Tibial artery (tissue), 4 donors: ENCODE measurements around the gene TMEM147.

Source experiments
- DNase-seq, 2 donors: peaks; one replicate each; pipeline ENCODE4 v3.0.0-alpha.2; 2019
- H3K27ac ChIP-seq, 2 donors: fragments of 200-600 bp; sonication (generic) in 1 of 2; 1 replicate in 1 of 2; 2 replicates in 1 of 2; pipeline ENCODE4 v1.5.1; 2018 to 2019; ENCODE audit warnings: mild to moderate bottlenecking in 1 of 2
- H3K27me3 ChIP-seq, 2 donors: fragments of 200-600 bp; sonication (generic) in 1 of 2; one replicate each; pipeline versions ENCODE4 v1.5.1 to v1.6.0; 2016 to 2019
- H3K36me3 ChIP-seq, 3 donors: fragments of 200-600 bp; sonication (generic) in 2 of 3; one replicate each; pipeline ENCODE4 v1.5.1; 2016 to 2019; ENCODE audit warnings: mild to moderate bottlenecking in 2 of 3
- H3K4me1 ChIP-seq, 4 donors: fragments of 200-600 bp; sonication (generic) in 2 of 4; 1 replicate in 3 of 4; 2 replicates in 1 of 4; pipeline ENCODE4 v1.5.1; 2016 to 2019
- H3K4me3 ChIP-seq, 2 donors: fragments of 200-600 bp; sonication (generic) in 1 of 2; 1 replicate in 1 of 2; 2 replicates in 1 of 2; pipeline ENCODE4 v1.5.1; 2018 to 2019; ENCODE audit warnings: mild to moderate bottlenecking in 2 of 2
- H3K9me3 ChIP-seq, 3 donors: fragments of 200-600 bp; sonication (generic) in 1 of 3; one replicate each; pipeline ENCODE4 v1.5.1; 2016 to 2019
- intact Hi-C: fragments of 100-400 bp; cut with DNase I; formaldehyde crosslinking; loops from one replicate; pipeline ENCODE4 v1.15.0; 2023; ENCODE audit warnings: low total_unique reads
- TF ChIP-seq, protein P1 (sequence below), 2 experiments: fragments of 200-600 bp in 1 of 2; fragments of 450-650 bp in 1 of 2; IDR thresholded peaks; one replicate each; pipeline ENCODE4 v1.5.1; 2017 to 2019; ENCODE audit warnings: antibody characterized with exemption in 2 of 2, mild to moderate bottlenecking in 1 of 2, moderate library complexity in 1 of 2

The TMEM147 gene

GRCh38 chr19:35519291-35519690 is 26.1 kb upstream of the TMEM147 start:
- Histone ChIP-seq H3K9me3 (no peaks in the 10 kb centered on the region), H3K27ac (no peak overlapping the region), H3K4me1 (peaks cover 0 to 1% (median 0%) of the 10 kb centered on the region in 4 donors), H3K27me3 (peaks cover 0 to 24% of the 10 kb centered on the region in 2 donors), H3K36me3 (no peaks in the 10 kb centered on the region), H3K4me3 (no peak overlapping the region)
- intact Hi-C loops = no loop called here
- DNase-seq = no peak
- TF ChIP-seq, protein P1, sequence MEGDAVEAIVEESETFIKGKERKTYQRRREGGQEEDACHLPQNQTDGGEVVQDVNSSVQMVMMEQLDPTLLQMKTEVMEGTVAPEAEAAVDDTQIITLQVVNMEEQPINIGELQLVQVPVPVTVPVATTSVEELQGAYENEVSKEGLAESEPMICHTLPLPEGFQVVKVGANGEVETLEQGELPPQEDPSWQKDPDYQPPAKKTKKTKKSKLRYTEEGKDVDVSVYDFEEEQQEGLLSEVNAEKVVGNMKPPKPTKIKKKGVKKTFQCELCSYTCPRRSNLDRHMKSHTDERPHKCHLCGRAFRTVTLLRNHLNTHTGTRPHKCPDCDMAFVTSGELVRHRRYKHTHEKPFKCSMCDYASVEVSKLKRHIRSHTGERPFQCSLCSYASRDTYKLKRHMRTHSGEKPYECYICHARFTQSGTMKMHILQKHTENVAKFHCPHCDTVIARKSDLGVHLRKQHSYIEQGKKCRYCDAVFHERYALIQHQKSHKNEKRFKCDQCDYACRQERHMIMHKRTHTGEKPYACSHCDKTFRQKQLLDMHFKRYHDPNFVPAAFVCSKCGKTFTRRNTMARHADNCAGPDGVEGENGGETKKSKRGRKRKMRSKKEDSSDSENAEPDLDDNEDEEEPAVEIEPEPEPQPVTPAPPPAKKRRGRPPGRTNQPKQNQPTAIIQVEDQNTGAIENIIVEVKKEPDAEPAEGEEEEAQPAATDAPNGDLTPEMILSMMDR (IDR thresholded peaks at IDR 0.05) = no peak

DNA sequence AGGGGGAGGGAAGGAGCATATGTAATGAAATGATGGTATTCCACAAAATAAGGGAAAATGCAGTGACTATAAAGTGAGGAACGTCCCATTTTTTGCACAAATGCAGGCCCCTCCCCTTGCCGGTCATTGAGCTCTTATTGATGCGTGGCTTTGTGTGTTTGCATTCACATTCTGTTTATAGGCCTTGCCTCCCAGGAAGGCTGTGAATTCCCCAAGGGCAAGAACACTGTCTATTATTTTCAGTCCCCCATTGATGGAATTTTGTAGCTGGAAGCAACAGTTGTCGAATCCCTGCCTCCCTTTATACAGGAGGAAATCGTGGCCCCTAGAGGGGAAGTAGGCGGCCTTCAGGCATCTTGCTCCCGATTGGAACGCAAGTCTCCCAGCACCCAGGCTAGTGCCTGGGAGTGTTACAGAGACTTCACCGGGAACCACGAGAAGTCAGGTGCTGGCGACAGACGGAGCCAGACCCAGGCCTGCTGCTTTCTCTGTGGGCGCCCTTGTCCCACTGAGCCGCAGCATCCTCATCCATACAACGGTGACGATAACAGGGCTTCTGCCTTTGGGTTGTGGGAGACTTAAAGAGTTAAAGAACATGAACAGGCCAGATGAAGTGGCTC is 24.2 kb upstream of the TMEM147 start:
- Histone ChIP-seq H3K36me3 (no peaks in the 10 kb centered on the region), H3K4me1 (no peaks in the 10 kb centered on the region), H3K9me3 (no peaks in the 10 kb centered on the region), H3K4me3 (no peak overlapping the region), H3K27ac (no peak overlapping the region), H3K27me3 (peaks cover 0 to 40% of the 10 kb centered on the region in 2 donors)
- DNase-seq = no peak
- intact Hi-C loops = no loop called here
- TF ChIP-seq, protein P1 (IDR thresholded peaks at IDR 0.05) = no peak

- H3K36me3 ChIP-seq = no peaks in the 10 kb centered on the region
- TF ChIP-seq, protein P1 (IDR thresholded peaks at IDR 0.05) = no peak
These were observed 22.6 kb upstream of the TMEM147 start for GRCh38 chr19:35522745-35523327.

GRCh38 chr19:35524181-35524837 is 21.1 kb upstream of the TMEM147 start:
- no peaks in the 10 kb centered on the region for H3K9me3 ChIP-seq
- DNase-seq = no peak
- intact Hi-C loops = no loop called here
- no peak overlapping the region for H3K27ac ChIP-seq
- no peak overlapping the region for H3K4me3 ChIP-seq
- H3K4me1 ChIP-seq = no peaks in the 10 kb centered on the region
- TF ChIP-seq, protein P1 (IDR thresholded peaks at IDR 0.05) = no peak
- peaks cover 0 to 63% of the 10 kb centered on the region in 2 donors for H3K27me3 ChIP-seq
- no peaks in the 10 kb centered on the region for H3K36me3 ChIP-seq

More at GRCh38 chr19:35522745-35523327, 22.6 kb upstream of the TMEM147 start:
- intact Hi-C loops = no loop called here
- H3K4me3 ChIP-seq = no peak overlapping the region
- no peak for DNase-seq
- H3K27ac ChIP-seq = no peak overlapping the region
- H3K4me1 ChIP-seq = no peaks in the 10 kb centered on the region
- H3K9me3 ChIP-seq = no peaks in the 10 kb centered on the region
- peaks cover 0 to 56% of the 10 kb centered on the region in 2 donors for H3K27me3 ChIP-seq

- no peak overlapping the region for H3K4me3 ChIP-seq
- TF ChIP-seq, protein P1 (IDR thresholded peaks at IDR 0.05) = no peak
- intact Hi-C loops = no loop called here
- no peaks in the 10 kb centered on the region for H3K4me1 ChIP-seq
- no peaks in the 10 kb centered on the region for H3K9me3 ChIP-seq
- DNase-seq = no peak
- no peak overlapping the region for H3K27ac ChIP-seq
- peaks cover 0 to 75% of the 10 kb centered on the region in 2 donors for H3K27me3 ChIP-seq
- no peaks in the 10 kb centered on the region for H3K36me3 ChIP-seq
These were observed 19.6 kb upstream of the TMEM147 start for GRCh38 chr19:35525873-35526272.
